ENCODE results near the gene ANGPTL4.

Gene ANGPTL4

DNA sequence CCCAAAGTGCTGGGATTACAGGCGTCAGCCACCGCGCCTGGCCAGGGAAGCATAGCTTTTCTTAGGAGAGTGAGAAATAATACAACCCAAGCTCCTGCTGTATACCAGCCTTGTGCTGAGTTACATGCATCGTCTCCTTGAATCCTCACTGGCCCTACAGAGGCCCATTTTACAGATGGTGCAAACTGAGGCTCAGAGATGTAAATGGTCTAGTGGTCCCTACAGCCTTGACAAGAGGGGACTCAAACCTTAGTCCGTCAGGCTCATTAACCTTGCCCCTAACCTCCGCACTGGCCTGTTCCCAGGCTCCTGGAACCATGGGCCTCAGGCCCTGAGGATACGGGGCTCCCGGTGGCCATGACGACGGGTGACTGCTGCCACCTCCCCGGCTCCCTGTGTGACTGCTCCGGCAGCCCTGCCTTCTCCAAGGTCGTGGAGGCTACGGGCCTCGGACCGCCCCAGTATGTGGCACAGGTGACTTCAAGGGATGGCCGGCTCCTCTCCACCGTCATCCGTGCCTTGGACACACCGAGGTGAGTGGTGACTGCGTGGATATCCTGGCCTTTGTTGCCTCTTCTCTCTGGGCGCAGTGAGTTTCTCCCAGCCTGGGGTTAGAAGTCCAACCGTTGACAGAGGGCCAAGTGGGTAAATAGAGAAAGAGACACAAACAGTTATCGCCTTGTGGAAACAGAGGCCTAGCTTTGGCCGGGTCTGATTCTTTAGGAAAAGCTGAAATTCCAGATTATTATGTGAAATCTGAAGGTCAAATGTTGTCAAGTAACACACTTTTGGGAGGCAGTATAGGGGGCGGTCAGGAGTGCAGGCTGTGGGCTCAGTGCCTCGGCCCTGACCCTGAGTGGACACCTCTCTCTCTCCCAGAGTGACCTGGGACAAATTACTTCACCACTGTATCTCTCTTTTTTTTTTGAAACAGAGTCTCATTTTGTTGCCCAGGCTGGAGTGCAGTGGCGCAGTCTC is 57.8 kb downstream of the ANGPTL4 start:
- no peak for DNase-seq

DNA sequence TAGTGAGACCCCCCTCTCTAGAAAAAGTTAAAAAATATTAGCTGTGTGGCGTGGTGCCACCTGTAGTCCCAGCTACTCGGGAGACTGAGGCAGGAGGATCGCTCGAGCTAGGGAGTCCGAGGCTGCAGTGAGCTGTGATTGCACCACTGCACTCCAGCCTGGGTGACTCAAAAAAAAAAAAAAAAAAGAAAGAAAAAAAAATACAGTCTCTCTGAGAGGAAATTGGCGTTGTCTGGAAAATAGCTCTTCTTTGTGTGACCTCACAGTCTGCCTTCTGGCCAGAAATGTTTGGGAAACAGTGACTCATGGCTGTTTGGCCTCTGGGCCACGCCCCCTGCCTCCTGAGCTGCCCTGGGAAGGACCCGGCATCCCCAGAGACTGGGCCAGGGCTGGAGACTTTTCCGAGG is 59.9 kb downstream of the ANGPTL4 start:
- DNase-seq, result no peak

All from NCI-H1048 (cell line).